GM12801 (cell line): ENCODE measurements around the gene BIRC2.

Source experiments
- TF ChIP-seq, protein P1 (sequence below): IDR thresholded peaks from one replicate; pipeline ENCODE4 v1.5.1; 2011; ENCODE audit warnings: control low read depth; ENCODE audit not compliant: insufficient read length; ENCODE audit errors: extremely low read depth

BIRC2 gene

GRCh38 chr11:102347462-102348370 lies 702 bp downstream of the BIRC2 start:
- TF ChIP-seq, protein P1, sequence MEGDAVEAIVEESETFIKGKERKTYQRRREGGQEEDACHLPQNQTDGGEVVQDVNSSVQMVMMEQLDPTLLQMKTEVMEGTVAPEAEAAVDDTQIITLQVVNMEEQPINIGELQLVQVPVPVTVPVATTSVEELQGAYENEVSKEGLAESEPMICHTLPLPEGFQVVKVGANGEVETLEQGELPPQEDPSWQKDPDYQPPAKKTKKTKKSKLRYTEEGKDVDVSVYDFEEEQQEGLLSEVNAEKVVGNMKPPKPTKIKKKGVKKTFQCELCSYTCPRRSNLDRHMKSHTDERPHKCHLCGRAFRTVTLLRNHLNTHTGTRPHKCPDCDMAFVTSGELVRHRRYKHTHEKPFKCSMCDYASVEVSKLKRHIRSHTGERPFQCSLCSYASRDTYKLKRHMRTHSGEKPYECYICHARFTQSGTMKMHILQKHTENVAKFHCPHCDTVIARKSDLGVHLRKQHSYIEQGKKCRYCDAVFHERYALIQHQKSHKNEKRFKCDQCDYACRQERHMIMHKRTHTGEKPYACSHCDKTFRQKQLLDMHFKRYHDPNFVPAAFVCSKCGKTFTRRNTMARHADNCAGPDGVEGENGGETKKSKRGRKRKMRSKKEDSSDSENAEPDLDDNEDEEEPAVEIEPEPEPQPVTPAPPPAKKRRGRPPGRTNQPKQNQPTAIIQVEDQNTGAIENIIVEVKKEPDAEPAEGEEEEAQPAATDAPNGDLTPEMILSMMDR, result no peak

DNA sequence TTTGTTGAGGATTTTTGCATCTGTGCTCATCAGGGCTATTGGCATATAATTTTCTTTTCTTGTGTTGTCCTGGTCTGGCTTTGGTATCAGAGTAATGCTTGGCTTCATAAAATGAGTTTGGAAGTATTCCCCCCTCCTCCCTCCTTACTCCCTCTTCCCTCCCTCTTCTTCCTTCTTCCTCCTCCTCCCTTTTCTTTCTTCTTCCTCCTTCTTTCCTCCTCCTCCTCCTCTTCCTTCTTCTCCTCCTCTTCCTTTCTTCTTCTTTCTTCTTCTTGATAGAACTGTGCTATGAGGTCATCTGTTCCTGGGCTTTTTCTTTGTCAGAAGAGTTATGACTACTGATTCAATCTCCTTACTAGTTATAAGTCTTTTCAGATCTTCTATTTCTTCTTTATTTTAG lies 10.1 kb downstream of the BIRC2 start:
- TF ChIP-seq, protein P1, result no peak

DNA sequence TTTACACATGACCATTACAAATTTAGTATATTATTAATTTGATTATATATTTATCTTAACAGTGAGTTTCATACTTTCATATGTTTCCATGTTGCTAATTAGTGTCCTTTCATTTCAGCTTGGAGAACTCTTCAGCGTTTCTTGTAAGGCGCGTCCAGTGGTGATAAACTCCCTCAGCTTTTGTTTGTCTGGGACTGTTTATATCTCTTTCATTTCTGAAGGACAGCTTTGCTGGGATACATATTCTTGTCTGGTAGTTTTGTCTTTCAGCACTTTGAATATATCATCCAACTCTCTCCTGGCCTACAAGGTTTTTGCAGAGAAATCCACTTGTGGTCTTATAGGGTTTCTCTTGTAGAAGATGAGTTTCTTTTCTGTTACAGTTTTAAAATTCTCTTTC lies 12.4 kb downstream of the BIRC2 start:
- TF ChIP-seq, protein P1, result no peak

- TF ChIP-seq, protein P1, result no peak
These were observed 13.7 kb downstream of the BIRC2 start for GRCh38 chr11:102360681-102361080.

DNA sequence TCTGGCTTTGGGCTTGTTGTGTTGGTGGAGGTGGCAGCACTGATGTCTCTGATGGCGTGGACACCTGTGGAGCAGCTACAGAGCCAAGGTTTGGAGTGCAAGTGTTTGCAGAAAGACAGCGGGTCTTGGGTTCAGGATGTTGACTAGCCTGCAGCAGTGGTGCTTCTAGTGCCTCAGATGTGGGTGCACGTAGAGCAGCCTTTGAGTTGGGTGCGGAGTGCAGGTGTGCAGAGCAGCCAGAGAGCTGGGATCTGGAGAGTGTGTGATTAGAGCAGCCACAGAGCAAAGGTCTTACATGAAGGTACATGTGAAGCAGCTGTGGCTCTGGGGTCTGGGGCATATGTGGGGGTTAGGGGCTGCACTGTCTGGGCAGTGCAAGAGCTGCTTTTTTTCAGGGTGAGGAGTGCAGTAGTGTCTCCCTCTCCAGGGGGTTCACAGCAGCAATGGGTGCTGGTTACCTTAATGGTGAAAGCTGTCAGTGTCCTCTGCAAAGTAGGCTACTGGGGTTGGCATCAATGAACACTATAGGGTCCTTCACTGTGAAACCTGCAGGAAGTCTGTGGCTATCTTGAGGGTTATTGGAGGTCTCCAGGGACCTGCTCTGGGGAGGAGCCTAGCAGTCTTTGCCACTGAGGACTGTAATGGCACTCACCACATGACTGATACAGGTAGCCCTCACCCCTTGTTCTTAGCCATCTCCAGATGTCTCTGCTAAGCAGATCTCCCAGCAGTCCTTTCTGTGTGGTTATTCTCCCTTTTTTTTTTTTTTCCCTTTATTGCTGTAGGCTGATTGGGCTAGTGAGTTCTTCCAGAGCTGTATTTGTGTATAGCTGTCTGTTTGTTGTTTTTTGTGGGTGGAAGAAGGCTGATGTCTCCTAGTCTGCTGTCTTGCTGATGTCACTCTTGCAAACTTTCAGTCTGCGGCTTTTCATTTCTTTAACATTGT lies 14.3 kb downstream of the BIRC2 start:
- TF ChIP-seq, protein P1, result no peak

GRCh38 chr11:102364991-102365390 lies 18.0 kb downstream of the BIRC2 start:
- TF ChIP-seq, protein P1, result no peak

DNA sequence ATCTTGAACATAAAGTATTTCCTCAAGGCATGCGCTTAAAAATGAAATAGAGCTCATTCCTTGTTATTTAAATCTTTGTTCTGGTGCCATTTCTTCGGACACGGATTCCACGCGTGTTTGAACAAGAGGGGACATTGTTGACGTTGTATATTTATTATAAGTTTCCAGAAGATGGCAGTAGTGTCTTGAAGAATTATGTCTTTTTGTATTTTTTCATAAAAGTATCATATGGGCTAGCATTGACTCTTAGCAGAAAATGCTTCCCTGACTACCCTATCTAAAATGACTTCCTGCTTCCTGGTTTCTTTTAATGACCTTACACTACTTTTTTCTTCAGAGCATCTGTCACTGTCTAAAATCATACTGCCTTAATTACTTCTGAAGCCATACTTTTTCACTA lies 20.4 kb downstream of the BIRC2 start:
- TF ChIP-seq, protein P1, result no peak
